DOHH2 (cell line): Measurements from ENCODE around the gene ITPA.

Source experiments
- H3F3A ChIP-seq: fragments of 200-600 bp; sonication (generic), shearing (Covaris generic); 2 replicates; pipeline ENCODE4 v1.6.0; 2016; ENCODE audit warnings: antibody characterized with exemption, mild to moderate bottlenecking; ENCODE audit not compliant: control insufficient read depth, insufficient read depth
- H3K27ac ChIP-seq: fragments of 200-600 bp; sonication (generic); 2 replicates; pipeline ENCODE4 v1.5.1; 2014; ENCODE audit warnings: low read depth, mild to moderate bottlenecking, low read length, moderate library complexity
- H3K27me3 ChIP-seq: fragments of 200-600 bp; sonication (generic); 2 replicates; pipeline ENCODE4 v1.6.1; 2014; ENCODE audit warnings: mild to moderate bottlenecking, low read length, mixed read lengths; ENCODE audit not compliant: control insufficient read depth
- H3K36me3 ChIP-seq: fragments of 200-600 bp; sonication (generic); 2 replicates; pipeline ENCODE4 v1.6.1; 2014; ENCODE audit warnings: mild to moderate bottlenecking, low read length, moderate library complexity, mixed read lengths; ENCODE audit not compliant: control insufficient read depth
- H3K4me1 ChIP-seq: fragments of 200-600 bp; sonication (generic); 2 replicates; pipeline ENCODE4 v1.6.1; 2014; ENCODE audit warnings: mild to moderate bottlenecking, low read length, mixed read lengths; ENCODE audit not compliant: control insufficient read depth
- H3K4me2 ChIP-seq: fragments of 200-600 bp; sonication (generic); 2 replicates; pipeline ENCODE4 v1.6.0; 2014; ENCODE audit warnings: mild to moderate bottlenecking, low read length, moderate library complexity
- H3K4me3 ChIP-seq: fragments of 200-600 bp; sonication (generic); 2 replicates; pipeline ENCODE4 v1.5.1; 2014; ENCODE audit warnings: mild to moderate bottlenecking, low read length, mixed read lengths
- H3K79me2 ChIP-seq: fragments of 200-600 bp; sonication (generic); 2 replicates; pipeline ENCODE4 v1.6.1; 2014; ENCODE audit warnings: mild to moderate bottlenecking, low read length, mixed read lengths; ENCODE audit not compliant: control insufficient read depth
- H3K9me2 ChIP-seq: fragments of 200-600 bp; sonication (generic); replicated peaks from 2 replicates; pipeline ENCODE4 v1.6.1; 2014; ENCODE audit warnings: mild to moderate bottlenecking, low read length, mixed read lengths; ENCODE audit not compliant: control insufficient read depth
- H3K9me3 ChIP-seq: fragments of 200-600 bp; sonication (generic); 2 replicates; pipeline ENCODE4 v1.6.1; 2014; ENCODE audit warnings: antibody characterized with exemption, low read length, mixed read lengths; ENCODE audit not compliant: control insufficient read depth, insufficient read depth
- H4K20me1 ChIP-seq: fragments of 200-600 bp; sonication (generic); 2 replicates; pipeline ENCODE4 v1.6.0; 2014; ENCODE audit warnings: low read depth, mild to moderate bottlenecking, antibody characterized with exemption, low read length, moderate library complexity; ENCODE audit not compliant: control insufficient read depth, insufficient read depth
- CTCF ChIP-seq: fragments of 200-600 bp; sonication (generic); IDR thresholded peaks from one replicate; pipeline ENCODE4 v1.5.1; 2014; ENCODE audit warnings: antibody characterized with exemption, mild to moderate bottlenecking, low read depth, low read length; ENCODE audit not compliant: poor library complexity, severe bottlenecking
- EZH2phosphoT487 ChIP-seq: fragments of 200-600 bp; sonication (generic); IDR thresholded peaks from 2 replicates; pipeline ENCODE4 v1.6.1; 2017; ENCODE audit warnings: borderline replicate concordance, mild to moderate bottlenecking, antibody characterized with exemption, low read length, moderate library complexity, mixed read lengths

Gene ITPA

DNA sequence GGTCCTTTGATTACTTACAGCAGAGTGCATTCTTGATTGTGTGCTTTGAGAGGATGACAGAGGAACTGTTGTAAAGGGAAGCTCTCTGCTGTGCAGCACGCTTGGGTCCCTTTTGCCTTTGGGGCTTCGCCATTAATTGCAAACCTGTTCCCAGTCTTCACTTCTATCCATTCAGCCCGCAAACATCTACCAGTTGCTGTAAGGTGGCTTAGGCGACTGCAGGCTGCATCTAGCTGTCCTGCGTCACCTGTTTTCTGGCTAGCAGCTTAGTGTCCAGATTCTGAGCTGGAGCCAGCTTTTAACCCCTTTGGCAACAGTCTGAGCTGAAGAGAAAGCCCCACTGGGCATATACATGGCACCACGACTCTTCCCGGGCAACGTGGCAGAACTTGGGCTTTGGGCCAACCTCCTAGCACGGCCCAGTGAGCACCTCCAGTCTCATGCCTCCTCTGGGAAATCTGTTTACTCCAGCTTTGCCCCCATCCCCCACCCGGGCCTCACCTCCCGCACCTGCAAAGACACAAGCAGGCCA lies 47.2 kb upstream of the ITPA start:
- no peak overlapping the region for H3K4me2 ChIP-seq

DNA sequence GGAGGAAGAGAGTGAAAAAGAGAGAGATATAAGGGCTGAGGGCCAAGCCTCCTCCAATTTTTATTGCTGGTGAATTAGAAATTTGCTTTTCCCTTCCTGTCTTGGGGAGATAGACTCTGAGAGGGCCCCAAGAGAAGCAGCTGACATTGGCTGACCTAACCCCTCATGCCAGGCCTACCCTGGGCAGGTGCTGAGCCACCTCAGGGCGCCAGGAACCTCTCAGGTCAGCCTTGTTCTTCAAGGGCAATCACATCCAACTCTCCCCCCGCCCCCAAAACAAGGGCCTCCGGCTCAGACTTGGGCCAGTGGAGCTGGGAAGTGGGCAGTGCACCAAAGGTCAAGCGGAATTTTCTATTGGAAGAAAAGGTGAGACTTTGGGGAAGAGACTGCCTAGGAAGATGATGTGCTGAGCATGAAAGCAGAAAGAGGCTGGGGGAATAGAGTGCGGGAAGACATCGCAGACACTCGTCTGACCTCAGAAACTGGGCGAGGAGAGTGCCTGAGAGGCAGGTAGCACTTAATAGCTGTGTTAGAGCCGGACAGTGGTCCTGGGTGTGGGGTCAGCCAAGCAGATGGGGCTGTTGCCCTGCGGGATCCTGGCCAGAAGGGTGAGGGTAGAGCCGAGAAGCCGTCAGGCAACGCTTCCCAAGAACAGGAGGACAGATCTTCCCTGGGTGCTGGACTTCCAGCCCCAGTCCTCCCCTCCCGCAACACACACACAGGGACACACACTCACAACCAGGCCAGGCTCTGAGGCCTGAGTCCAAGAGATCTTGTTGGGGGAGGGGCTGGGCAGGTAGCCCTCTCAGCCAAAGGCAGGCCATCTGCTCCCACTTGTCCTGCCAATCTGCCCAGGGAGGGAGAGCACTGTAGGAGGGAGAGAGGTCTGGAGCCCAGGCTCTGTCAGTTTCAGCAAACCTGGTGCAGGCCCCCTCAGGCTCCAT lies 45.9 kb upstream of the ITPA start:
- Histone ChIP-seq H3K9me3 (no peaks in the 10 kb centered on the region), H3K4me1 (peaks cover 8% of the 10 kb centered on the region), H3K27ac (no peak overlapping the region), H3K4me2 (no peak overlapping the region), H3K27me3 (peaks cover 10% of the 10 kb centered on the region), H3F3A (no peaks in the 10 kb centered on the region), H3K36me3 (peaks cover 7% of the 10 kb centered on the region), H3K9me2 (no peaks in the 10 kb centered on the region), H3K4me3 (no peak overlapping the region), H3K79me2 (peaks cover 18% of the 10 kb centered on the region), H4K20me1 (peaks cover 11% of the 10 kb centered on the region)
- TF ChIP-seq CTCF (no peak), EZH2phosphoT487 (no peak)

More for the DNA sequence above, 47.2 kb upstream of the ITPA start:
- Histone ChIP-seq H3K4me3 (no peak overlapping the region), H3K27ac (no peak overlapping the region), H3K4me1 (peaks cover 19% of the 10 kb centered on the region), H3K9me3 (no peaks in the 10 kb centered on the region), H3K79me2 (peaks cover 30% of the 10 kb centered on the region), H3K27me3 (no peaks in the 10 kb centered on the region), H3K36me3 (peaks cover 12% of the 10 kb centered on the region), H3F3A (no peaks in the 10 kb centered on the region), H4K20me1 (peaks cover 15% of the 10 kb centered on the region), H3K9me2 (no peaks in the 10 kb centered on the region)
- no peak for TF ChIP-seq CTCF
- TF ChIP-seq EZH2phosphoT487 = no peak

- Histone ChIP-seq H3K4me1 (peaks cover 3% of the 10 kb centered on the region; the same call in 1 of the 2 replicates), H3K9me3 (no peaks in the 10 kb centered on the region), H3K4me3 (no peak overlapping the region), H3K27me3 (peaks cover 18% of the 10 kb centered on the region), H3K27ac (no peak overlapping the region), H3F3A (no peaks in the 10 kb centered on the region), H4K20me1 (peaks cover 2% of the 10 kb centered on the region; the same call in 1 of the 2 replicates), H3K36me3 (peaks cover 4% of the 10 kb centered on the region), H3K4me2 (no peak overlapping the region), H3K79me2 (peaks cover 10% of the 10 kb centered on the region), H3K9me2 (no peaks in the 10 kb centered on the region)
- TF ChIP-seq CTCF = no peak
- no peak for TF ChIP-seq EZH2phosphoT487
Observed at GRCh38 chr20:3164043-3164762, 45.1 kb upstream of the ITPA start.
